ENCODE results near the gene NAT8.
"Not testable (repeated sequence)": the region's sequence is repeated elsewhere in the genome, so short reads cannot be mapped to it uniquely, and the experiment has no call there.

NAT8 gene, protein sequence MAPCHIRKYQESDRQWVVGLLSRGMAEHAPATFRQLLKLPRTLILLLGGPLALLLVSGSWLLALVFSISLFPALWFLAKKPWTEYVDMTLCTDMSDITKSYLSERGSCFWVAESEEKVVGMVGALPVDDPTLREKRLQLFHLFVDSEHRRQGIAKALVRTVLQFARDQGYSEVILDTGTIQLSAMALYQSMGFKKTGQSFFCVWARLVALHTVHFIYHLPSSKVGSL

DNA sequence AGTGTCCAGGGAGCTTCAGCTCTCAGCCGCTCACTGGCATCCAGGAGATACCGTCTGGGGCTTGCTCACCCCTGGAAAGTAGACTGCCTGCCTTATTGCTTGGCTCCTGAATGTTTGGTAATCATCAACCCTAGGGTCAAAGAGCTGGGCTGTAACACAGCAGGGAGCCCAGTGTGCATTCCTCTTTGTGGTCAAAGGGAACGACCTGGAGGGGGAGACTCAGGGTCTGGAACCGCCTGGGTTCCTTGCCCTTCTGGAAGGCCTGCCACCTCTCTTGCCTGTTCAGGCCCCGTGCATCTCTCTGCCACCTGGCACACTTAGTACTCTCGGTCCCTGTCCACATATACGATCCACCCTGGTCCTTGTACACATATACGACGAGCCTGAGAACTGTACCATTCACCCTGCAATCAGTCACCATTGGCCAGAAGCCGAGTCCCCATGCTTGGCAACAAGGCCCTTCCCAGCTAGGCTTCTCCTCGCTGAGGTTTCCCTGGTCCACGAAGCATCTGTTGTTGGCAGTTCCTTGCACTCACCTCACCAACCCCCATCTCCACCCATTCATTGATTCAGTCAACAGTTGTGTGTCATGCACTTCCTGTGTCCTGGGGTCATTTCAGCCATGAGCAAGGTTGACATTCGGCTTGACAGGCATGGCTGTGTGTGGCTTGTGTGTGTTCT lies at the start of gene NAT8:
NAT8 (minus strand) TSS at position 85 of the 681 bp plus-strand sequence. CDS start 794 bp downstream, outside the sequence.
- no peak for DNase-seq (ENCODE audit: low read depth)
- no peak within 1 kb of the TSS for H3K4me3 ChIP-seq (ENCODE audit: control insufficient read depth, low read depth, low read length)

DNA sequence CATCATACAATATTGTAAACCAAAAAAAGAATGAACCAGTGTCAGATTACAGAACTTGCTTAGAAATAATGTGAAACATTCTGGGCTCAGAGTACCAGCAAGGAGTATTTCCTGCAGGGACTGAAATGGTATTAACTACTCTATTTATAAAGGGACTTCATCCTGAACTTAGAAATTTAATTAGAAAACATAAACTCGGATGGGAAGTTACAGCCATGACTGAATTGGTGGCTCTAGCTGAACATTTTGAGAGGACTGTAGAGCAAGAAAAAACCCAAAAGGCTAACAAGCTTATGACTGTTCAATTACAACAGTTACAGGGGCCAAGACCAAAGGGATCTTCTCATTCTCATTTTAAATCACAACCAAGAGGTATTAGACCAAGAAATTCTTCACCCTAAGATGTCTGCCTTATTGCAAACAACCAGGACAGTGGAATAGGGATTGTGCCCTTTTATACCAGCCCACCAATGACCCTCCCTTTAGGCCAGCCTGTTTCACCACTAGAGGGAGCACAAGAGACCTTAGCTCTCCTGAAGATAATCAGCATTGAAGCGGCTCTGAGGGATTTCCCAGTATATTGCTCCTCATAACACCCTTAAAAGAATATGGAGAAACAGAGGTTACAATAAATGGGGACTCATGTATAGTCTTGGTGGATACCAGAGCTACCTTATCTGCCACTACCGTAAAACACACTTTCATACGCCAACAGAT lies 48.3 kb upstream of the NAT8 start:
- not testable (repeated sequence) for H3K4me3 ChIP-seq (ENCODE audit: control insufficient read depth, low read depth, low read length); DNase-seq (ENCODE audit: low read depth)
- TF ChIP-seq, protein P1, sequence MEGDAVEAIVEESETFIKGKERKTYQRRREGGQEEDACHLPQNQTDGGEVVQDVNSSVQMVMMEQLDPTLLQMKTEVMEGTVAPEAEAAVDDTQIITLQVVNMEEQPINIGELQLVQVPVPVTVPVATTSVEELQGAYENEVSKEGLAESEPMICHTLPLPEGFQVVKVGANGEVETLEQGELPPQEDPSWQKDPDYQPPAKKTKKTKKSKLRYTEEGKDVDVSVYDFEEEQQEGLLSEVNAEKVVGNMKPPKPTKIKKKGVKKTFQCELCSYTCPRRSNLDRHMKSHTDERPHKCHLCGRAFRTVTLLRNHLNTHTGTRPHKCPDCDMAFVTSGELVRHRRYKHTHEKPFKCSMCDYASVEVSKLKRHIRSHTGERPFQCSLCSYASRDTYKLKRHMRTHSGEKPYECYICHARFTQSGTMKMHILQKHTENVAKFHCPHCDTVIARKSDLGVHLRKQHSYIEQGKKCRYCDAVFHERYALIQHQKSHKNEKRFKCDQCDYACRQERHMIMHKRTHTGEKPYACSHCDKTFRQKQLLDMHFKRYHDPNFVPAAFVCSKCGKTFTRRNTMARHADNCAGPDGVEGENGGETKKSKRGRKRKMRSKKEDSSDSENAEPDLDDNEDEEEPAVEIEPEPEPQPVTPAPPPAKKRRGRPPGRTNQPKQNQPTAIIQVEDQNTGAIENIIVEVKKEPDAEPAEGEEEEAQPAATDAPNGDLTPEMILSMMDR (IDR thresholded peaks at IDR 0.05; ENCODE audit: control insufficient read depth, insufficient read depth, low read depth, low read length, missing control alignments) = peak; percentile 51

More for the DNA sequence above, at the start of gene NAT8:
- TF ChIP-seq, protein P1 (IDR thresholded peaks at IDR 0.05; ENCODE audit: control insufficient read depth, insufficient read depth, low read depth, low read length, missing control alignments) = no peak

DNA sequence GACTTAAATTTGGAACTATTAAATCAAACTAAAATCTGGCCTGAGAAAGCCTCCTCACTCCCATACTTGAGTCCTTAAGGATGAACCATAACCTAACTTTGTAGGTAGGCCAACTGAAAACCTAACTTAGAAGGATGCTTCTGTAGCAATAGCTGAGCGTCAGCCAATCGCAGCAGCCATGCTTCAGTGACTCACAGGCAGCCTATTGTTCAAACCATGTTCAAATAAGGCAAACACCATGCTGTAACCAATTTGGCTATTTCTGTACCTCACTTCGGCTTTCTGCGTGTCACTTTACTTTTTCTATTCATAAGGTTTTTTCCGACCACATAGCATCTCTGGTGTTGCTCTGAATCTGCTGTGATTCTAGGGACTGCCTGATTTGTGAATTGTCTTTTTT lies 46.3 kb upstream of the NAT8 start:
- H3K4me3 ChIP-seq (ENCODE audit: control insufficient read depth, low read depth, low read length); DNase-seq (ENCODE audit: low read depth): not testable (repeated sequence)

DNA sequence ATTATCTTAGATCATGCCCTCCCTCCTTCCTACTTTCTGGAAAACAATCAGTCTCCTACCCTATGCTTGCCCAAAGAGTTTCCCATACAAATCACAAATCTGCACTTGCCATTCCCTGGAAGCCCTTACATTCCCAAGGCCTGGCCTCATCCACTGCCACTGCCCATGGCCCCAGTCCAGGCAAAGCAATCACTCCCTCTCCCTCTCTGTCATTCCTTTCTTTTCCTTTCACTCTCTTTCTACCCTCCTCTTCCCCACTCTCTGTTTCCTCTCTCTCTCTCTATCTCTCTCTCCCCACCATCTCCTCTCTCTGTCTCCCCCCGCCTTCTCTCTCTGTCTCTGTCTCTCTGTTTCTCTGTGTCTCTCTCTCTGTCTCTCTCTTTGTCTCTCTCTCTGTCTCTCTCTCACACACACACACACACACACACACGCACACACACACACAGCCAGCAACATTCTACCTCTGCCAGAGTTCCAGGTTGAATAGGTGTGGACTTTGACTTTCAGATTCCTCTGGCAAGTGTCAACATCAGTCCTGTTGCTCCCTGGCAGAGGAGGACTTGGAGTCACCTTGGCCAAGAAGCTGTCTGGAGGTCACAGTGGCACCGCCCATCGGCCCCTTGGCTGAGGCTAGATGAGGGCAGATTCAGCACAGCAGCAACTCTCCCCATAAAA lies 43.7 kb upstream of the NAT8 start:
- no peak overlapping the region for H3K4me3 ChIP-seq (ENCODE audit: control insufficient read depth, low read depth, low read length)
- DNase-seq (ENCODE audit: low read depth) = no peak
- TF ChIP-seq, protein P1 (IDR thresholded peaks at IDR 0.05; ENCODE audit: control insufficient read depth, insufficient read depth, low read depth, low read length, missing control alignments) = no peak

DNA sequence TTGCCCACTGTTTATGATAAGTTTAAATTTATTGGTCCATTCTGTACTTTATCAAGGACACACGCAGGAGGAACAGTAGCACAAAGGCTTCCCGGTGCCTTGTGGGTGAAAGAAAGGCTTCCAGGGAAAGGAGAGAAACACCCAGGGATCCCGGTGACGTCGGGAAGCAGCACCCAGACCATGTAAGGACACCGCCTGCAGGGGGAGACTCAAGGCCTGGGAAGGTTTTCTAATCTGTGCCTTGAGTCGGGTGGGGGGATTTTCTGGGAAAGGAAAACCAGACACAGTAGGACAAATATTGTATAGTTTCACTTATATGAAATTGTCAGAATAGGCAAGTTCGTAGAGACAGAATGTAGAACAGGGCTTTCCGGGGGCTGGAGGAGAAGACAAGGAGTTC lies 42.7 kb upstream of the NAT8 start:
- DNase-seq (ENCODE audit: low read depth) = not testable (repeated sequence)

DNA sequence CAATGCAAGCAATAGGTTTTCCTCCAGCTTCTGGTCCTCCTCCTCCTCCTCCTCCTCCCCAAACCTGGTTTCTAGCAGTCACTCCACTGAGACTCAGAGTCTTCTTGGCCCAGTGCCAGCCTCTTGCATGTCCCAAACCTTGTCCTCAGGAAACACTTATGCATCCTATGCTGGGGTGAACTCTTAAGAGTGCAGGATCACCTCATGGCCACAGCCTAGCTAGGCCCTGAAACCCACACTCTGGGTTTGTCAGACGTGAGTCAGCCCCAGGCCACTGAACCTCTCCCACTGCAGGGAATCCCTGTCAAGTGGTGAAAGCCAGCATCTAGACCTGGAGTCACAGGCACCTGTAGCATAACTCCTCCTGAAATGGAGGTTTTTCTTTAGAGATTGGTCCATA lies 42.1 kb upstream of the NAT8 start:
- not testable (repeated sequence) for H3K4me3 ChIP-seq (ENCODE audit: control insufficient read depth, low read depth, low read length); DNase-seq (ENCODE audit: low read depth)

More for the DNA sequence above, 42.7 kb upstream of the NAT8 start:
- not testable (repeated sequence) for H3K4me3 ChIP-seq (ENCODE audit: control insufficient read depth, low read depth, low read length)

DNA sequence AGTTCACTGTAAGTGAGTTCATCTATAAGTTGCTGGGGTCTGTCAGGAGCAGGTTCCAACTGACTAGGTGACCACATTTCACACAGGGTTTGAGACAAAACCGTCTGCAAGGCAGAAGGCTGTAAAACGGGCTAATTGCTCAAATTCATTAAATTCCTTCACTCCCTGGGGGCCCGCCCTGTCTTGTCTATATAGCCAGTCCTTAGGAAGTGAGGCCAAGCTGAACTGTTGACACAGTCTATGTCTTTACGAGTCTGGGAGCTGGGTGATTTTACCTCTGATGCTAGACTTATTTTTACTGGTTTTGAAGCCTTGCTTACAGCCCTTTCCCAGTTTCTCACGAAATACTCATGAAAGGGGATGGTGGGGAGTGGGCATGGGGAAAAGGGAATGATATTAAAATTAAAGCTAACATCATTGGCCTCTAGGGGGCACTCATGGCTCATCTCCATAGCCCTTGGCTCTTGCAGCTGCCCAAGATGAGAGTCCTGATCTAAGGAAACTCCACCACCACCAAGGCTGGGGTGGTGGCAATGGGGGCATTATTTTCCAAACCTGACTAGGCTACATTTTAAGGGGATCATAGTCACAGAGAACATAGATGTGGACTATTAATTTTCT lies 37.8 kb upstream of the NAT8 start:
- H3K4me3 ChIP-seq (ENCODE audit: control insufficient read depth, low read depth, low read length); DNase-seq (ENCODE audit: low read depth): not testable (repeated sequence)
- TF ChIP-seq, protein P1 (IDR thresholded peaks at IDR 0.05; ENCODE audit: control insufficient read depth, insufficient read depth, low read depth, low read length, missing control alignments) = peak; percentile 52

DNA sequence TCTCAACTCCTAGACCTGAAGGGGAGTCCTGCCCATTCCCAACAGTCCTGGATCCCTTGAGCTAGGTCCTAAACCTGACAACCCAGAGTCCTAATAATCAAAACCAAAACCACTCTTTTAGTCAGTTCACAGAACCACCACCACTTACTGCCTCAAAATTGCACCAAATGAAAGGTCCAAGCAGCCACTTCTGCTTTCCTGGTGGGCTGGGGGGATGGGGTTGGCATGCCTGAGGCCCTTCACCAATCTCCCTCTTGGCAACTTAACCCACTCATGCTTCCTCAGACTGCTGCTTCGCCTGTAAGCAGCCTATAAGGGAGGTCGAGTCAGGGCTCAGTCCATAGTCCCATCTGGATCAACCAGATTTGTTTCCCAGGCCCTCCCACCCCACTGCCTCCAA lies 37.0 kb upstream of the NAT8 start:
- DNase-seq (ENCODE audit: low read depth); H3K4me3 ChIP-seq (ENCODE audit: control insufficient read depth, low read depth, low read length): not testable (repeated sequence)

DNA sequence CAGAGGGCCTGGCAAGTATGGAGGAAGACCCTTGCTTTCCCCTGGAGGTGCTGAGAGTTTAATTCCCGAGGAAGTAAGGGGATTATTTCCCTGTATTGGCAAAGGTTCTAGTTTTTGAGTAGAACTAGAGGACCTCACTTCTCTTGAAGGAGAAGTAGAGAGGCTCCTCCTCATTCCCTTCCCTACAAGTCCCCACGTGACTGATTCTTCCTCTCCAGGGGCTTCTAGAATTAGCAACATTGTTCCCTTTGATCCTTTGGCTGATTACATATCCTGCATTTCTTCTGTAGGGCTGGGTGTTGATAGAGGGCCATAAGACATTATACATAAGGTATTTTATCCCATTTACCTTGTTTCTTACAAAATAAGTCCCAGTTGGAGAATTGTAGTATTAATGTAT lies 35.8 kb upstream of the NAT8 start:
- H3K4me3 ChIP-seq (ENCODE audit: control insufficient read depth, low read depth, low read length); DNase-seq (ENCODE audit: low read depth): not testable (repeated sequence)

DNA sequence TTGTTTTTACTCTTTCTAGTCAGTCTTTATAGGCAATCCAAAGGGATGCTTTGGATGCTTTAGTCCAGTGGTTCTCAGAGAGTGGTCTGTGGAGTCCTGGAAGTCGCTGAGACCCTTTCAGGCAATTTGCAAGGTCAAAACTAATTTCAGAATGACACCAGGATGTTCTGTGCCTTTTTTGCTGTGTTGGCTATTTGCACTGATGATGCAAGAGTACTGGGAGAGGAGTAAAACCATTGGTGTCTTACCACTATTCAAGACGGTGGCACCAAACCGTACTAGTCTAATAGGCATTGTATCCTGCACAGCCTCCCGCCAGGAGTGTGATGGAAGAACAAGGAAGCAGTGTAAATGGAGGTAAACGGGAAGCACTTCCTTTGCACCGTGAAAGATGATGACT lies 34.0 kb upstream of the NAT8 start:
- DNase-seq (ENCODE audit: low read depth); H3K4me3 ChIP-seq (ENCODE audit: control insufficient read depth, low read depth, low read length): not testable (repeated sequence)

DNA sequence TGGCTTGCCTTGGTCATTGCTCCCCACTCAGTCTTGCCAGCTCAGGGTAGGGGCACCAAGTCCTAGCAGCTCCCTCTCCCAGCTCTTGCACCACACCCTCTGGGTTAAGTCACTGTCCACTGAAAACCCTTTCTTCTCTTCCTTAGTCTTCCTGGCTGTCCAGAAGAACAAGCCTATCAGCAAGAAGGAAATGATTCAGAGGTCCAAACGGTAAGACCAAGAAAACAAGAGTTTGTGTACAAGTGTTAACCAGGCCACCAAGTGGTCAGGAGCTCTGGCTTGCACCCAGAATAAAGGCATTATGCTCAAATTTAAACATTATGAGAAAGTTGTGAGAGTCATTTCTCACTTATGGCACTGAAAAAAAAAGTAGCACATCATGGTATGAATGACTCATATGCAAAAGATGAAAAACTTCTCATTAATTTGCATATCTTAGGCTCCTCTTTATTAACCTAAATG lies 32.5 kb upstream of the NAT8 start:
- not testable (repeated sequence) for H3K4me3 ChIP-seq (ENCODE audit: control insufficient read depth, low read depth, low read length); DNase-seq (ENCODE audit: low read depth)

DNA sequence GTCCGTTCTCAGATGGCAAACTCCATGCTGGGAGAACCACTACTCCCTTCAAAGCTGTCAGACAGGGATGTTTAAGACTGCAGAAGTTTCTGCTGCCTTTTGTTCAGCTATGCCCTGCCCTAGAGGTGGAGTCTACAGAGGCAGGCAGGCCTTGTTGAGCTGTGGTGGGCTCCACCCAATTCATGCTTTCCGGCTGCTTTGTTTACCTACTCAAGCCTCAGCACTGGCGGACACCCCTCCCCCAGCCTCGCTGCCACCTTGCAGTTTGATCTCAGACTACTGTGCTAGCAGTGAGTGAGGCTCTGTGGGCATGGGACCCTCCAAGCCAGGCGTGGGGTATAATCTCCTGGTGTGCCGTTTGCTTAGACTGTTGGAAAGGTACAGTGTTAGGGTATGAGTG lies 27.8 kb upstream of the NAT8 start:
- not testable (repeated sequence) for H3K4me3 ChIP-seq (ENCODE audit: control insufficient read depth, low read depth, low read length); DNase-seq (ENCODE audit: low read depth)

Data from AG09309 (cell line).